HG03457 (cell line): Measurements from ENCODE around the gene IRAK2.
A peak's percentile ranks its signal among the peaks of the same experiment; 100 is the strongest.

ENCODE experiments used
- ATAC-seq: cut with Tn5 transposase; IDR thresholded peaks from one replicate; pipeline ENCODE4 v1.9.1; 2021; ENCODE audit warnings: moderate number of reproducible peaks; ENCODE audit not compliant: unreplicated experiment

IRAK2 gene

GRCh38 chr3:10223676-10224639, 59.2 kb downstream of the IRAK2 start:
- ATAC-seq = no peak

GRCh38 chr3:10224794-10225665, 60.3 kb downstream of the IRAK2 start:
- peak; percentile 37 for ATAC-seq

GRCh38 chr3:10226293-10226692, 61.6 kb downstream of the IRAK2 start:
- ATAC-seq = no peak

GRCh38 chr3:10228248-10228950, 63.7 kb downstream of the IRAK2 start:
- no peak for ATAC-seq

- no peak for ATAC-seq
These were observed 64.9 kb downstream of the IRAK2 start for GRCh38 chr3:10229576-10229975.

- ATAC-seq = no peak
These were observed 67.4 kb downstream of the IRAK2 start for GRCh38 chr3:10232137-10232536.

GRCh38 chr3:10233988-10234387, 69.3 kb downstream of the IRAK2 start:
- no peak for ATAC-seq

- ATAC-seq = no peak
These were observed 70.0 kb downstream of the IRAK2 start for GRCh38 chr3:10234526-10235230.

- no peak for ATAC-seq
These were observed 70.8 kb downstream of the IRAK2 start for GRCh38 chr3:10235551-10235950.

GRCh38 chr3:10238345-10239183, 73.8 kb downstream of the IRAK2 start:
- no peak for ATAC-seq

GRCh38 chr3:10240799-10241198, 76.1 kb downstream of the IRAK2 start:
- ATAC-seq = no peak

GRCh38 chr3:10242182-10243065, 77.7 kb downstream of the IRAK2 start:
- ATAC-seq = no peak

- ATAC-seq = no peak
These were observed 79.3 kb downstream of the IRAK2 start for GRCh38 chr3:10244009-10244408.

- no peak for ATAC-seq
These were observed 80.5 kb downstream of the IRAK2 start for GRCh38 chr3:10245081-10245712.

GRCh38 chr3:10247679-10248183, 83.0 kb downstream of the IRAK2 start:
- ATAC-seq = no peak

- ATAC-seq = peak; percentile 90
These were observed 83.7 kb downstream of the IRAK2 start, which contains the start of gene TATDN2 for GRCh38 chr3:10248184-10248983. TSS of gene TATDN2 (plus strand) at chr3:10248459. CDS start at chr3:10249201, 742 bp downstream.
